Measurements from ENCODE around the gene PSRC1.
A peak's percentile ranks its signal among the peaks of the same experiment; 100 is the strongest.
"Not testable (repeated sequence)": the region's sequence is repeated elsewhere in the genome, so short reads cannot be mapped to it uniquely, and the experiment has no call there.

The PSRC1 gene

GRCh38 chr1:109295712-109296415 lies 12.9 kb upstream of the PSRC1 start:
- no peak for DNase-seq

DNA sequence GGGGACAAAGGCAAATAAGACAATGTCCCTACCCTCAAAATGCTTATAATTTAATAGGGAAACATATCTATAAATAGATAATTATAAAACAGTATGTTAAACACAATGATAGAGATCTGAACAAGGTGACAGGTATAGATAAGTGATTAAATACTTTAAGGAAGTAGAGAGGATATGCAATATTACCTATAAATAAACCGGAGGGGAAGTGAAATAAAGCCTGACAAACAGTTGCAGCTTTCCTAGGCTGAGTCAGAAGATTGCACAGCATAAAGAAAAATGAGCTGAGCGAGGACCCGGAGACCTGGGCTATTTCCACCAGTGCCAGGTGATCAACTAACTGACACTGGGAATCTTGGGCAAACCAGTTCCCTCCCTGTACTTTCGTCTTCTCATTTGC lies 11.5 kb upstream of the PSRC1 start:
- no peak for DNase-seq

GRCh38 chr1:109293026-109293425 lies 10.1 kb upstream of the PSRC1 start:
- DNase-seq: no peak

- DNase-seq: no peak
These were observed 9.4 kb upstream of the PSRC1 start for GRCh38 chr1:109292364-109292763.

GRCh38 chr1:109290998-109291397 lies 8.1 kb upstream of the PSRC1 start:
- DNase-seq: no peak

GRCh38 chr1:109290137-109290536 lies 7.2 kb upstream of the PSRC1 start:
- DNase-seq: no peak

DNA sequence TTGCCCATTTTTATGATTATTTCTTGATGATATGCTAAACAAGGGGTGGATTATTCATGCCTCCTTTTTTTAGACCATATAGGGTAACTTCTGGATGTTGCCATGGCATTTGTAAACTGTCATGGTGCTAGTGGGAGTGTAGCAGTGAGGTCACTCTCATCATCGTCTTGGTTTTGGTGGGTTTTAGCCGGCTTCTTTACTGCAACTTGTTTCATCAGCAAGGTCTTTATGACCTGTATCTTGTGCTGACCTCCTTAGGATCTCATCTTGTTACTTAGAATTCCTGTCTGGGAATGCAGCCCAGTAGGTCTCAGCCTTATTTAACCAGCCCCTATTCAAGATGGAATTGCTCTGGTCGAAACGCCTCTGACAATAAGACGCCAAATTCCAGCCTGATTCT lies 3.8 kb upstream of the PSRC1 start:
- not testable (repeated sequence) for DNase-seq

DNA sequence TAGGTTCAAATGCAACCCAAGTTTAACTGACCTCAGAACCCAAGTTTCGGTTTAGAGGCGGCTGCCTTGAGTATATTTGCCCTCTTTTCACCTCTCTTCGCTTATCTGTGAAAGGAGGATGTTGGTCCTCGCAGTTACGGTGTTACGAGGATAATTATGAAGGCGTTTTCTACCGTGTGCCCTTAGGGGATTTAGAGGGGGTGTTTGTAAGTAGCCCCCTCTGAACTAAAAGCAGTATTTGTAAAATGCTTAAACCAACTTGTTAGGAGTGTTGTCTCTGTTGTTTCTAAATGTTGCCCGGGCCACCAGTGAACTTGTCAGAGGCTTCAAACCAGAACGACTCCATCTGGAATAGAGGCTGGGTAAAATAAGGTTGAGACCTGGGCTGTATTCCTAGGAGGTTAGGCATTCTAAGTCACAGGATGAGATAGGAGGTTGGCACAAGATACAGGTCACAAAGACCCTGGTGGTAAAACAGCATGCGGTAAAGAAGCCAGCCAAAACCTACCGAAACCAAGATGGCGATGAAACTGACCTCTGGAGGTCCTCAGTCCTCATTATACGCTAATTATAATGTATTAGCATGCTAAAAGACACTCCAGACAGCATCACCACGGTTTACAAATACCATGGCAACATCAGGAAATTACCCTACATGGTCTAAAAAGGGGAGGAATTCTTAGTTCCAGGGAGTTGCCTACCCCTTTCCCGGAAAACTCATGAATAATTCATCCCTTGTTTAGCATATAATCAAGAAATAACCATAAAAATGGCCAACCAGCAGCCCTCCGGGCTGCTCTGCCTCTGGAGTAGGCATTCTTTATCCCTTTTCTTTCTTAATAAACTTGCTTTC lies 1.0 kb upstream of the PSRC1 start:
- no peak for DNase-seq

DNA sequence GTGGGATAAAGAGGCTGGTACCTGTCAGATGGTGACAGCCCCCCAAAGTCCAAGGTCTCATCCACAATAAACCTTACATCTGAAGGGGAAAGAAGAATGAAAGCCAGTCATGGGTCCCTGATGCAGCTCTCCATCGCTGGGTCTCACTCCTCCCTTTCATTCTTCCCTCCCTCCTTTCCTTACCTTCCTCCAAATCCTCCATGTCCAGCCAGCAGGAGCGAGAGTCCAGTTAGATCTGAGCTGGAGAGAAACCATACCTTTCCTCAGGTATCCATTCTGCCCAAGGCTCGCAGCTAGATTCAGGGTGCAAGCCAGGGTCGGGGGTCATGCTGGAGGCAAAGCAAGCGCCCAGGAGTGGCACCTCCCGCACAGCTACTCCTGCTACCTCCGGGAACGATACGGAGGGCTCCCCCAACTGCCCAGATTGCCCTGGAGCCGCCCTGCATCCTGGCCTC lies 421 bp downstream of the PSRC1 start:
- DNase-seq: no peak

- DNase-seq: no peak
These were observed 1.1 kb downstream of the PSRC1 start for GRCh38 chr1:109281680-109282496.

DNA sequence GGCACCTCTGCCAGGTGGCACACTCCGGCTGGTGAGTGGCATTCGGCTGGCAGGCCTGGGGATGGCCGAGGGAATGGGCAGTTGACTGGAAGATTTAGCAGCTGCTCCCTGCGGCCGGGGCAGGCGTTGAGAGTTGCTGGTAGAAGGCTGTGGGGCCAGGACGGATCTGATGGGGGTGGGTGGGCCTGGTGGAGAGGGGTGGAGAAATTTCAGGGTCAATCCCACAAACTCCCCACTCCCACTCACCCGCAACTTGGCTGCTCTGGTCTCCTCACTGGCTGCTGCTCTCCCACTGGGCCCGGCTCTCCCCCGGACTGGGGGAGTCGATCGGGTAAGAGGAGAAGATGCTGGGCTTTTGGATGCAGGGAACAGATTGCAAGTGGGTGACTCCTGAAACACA lies 2.1 kb downstream of the PSRC1 start:
- DNase-seq: no peak

GRCh38 chr1:109279615-109280278 lies 3.2 kb downstream of the PSRC1 start:
- DNase-seq: no peak

GRCh38 chr1:109277434-109278204 lies 5.3 kb downstream of the PSRC1 start:
- peak; percentile 69 for DNase-seq

- DNase-seq: no peak
These were observed 7.1 kb downstream of the PSRC1 start for GRCh38 chr1:109275706-109276345.

GRCh38 chr1:109274533-109275476 lies 8.1 kb downstream of the PSRC1 start:
- DNase-seq: no peak

DNA sequence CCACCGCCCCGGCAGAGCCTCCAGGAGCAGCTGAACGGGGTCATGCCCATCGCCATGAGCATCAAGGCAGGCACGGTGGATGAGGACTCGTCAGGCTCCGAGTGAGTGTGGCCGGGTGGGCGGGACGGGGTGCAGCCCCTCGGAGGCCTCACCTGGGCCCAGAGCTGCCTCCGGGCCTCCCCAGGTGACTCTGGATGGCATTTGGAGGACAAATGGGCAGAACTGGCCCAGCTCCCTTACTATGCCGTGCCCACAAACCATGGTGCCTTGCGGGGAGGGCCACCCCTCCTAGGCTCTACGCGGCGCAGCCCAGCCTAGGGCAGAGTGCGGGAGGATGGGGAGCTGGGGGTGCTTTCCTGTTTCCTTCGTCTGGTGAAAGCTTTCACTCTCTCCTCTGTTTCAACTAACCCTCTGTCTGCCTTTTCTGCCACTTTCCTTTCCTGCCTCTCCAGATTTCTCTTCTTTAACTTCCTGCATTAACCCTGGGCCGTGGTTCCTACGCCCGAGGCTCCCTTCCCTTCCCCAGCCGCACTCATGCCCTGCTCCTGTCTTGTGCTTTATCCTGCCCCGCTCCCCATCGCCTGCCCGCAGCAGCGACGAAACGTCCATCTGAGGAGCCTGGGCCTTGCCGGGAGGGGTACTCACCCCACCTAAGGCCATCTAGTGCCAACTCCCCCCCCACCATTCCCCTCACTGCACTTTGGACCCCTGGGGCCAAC lies 9.2 kb downstream of the PSRC1 start:
- no peak for DNase-seq

DNA sequence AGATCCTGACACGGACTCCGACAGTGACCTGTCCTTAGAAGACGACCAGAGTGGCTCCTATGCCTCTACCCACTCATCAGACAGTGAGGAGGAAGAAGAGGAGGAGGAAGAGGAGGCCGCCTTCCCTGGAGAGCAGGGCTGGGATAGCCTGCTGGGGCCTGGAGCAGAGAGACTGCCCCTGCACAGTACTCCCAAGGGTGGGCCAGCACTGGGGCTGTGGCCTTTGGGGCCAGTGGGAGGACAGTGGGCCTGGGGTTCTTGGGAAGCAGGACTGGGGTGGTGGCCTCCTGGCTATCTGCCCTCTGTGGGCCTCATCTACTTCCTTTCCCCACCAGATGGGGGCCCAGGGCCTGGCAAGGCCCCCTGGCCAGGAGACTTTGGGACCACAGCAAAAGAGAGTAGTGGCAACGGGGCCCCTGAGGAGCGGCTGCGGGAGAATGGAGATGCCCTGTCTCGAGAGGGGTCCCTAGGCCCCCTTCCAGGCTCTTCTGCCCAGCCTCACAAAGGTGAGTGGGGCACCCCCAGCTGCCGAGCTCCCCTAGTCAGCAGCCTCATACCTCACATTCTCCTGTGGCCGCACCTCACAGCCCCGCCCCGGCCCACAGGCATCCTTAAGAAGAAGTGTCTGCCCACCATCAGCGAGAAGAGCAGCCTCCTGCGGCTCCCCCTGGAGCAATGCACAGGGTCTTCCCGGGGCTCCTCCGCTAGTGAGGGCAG lies 10.0 kb downstream of the PSRC1 start:
- DNase-seq: no peak

DNA sequence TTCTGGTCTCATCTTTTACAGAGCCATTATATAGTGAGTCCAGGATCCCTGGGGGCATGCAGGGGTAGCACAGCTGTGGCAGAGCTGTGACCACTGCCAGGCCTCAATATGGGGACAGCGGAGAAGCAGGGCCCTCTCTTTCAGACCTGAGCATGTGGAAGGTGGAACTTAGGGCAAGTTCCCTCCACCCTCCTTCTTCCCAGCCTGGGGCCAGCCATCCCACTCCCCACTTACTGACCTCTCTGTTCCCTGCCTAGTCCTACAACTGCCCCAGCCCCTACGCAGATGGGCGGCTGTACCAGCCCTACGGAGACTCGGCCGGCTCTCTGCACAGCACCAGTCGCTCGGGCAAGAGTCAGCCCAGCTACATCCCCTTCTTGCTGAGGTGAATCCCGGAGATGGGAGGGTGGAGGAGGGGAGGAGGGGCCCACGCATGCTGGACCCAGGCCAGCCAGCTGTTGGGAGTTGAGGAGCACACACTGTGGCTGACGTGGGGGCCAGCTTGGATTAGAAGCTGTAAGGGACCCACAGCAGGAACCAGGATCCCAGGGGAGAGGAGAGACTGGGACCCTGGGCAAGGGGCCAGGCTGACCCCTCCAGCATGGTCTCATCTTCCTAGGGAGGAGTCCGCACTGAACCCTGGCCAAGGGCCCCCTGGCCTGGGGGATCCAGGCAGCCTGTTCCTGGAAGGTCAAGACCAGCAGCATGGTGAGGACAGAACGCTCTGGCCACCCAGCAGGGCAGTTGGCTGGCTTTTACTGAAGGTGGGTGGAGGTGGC lies 10.7 kb downstream of the PSRC1 start:
- no peak for DNase-seq
